SK-N-SH treated with all-trans-retinoic acid at 6 μM for 48 hours (cell line): ENCODE measurements around the gene CYP26C1.

ENCODE experiments used
- ARNTL ChIP-seq: fragments of 450-650 bp; formaldehyde crosslinking; IDR thresholded peaks from 2 replicates; pipeline ENCODE4 v1.5.0; 2020; ENCODE audit warnings: low read depth, mild to moderate bottlenecking, moderate library complexity, borderline replicate concordance
- GLIS3 ChIP-seq: fragments of 250-450 bp; sonication (Bioruptor Pico); IDR thresholded peaks from 2 replicates; pipeline ENCODE4 v1.5.0; 2020; ENCODE audit warnings: mild to moderate bottlenecking, moderate library complexity
- PATZ1 ChIP-seq: fragments of 250-450 bp; sonication (Bioruptor Pico); IDR thresholded peaks from 2 replicates; pipeline ENCODE4 v1.8.0; 2020; ENCODE audit warnings: mild to moderate bottlenecking, moderate library complexity, borderline replicate concordance

DNA sequence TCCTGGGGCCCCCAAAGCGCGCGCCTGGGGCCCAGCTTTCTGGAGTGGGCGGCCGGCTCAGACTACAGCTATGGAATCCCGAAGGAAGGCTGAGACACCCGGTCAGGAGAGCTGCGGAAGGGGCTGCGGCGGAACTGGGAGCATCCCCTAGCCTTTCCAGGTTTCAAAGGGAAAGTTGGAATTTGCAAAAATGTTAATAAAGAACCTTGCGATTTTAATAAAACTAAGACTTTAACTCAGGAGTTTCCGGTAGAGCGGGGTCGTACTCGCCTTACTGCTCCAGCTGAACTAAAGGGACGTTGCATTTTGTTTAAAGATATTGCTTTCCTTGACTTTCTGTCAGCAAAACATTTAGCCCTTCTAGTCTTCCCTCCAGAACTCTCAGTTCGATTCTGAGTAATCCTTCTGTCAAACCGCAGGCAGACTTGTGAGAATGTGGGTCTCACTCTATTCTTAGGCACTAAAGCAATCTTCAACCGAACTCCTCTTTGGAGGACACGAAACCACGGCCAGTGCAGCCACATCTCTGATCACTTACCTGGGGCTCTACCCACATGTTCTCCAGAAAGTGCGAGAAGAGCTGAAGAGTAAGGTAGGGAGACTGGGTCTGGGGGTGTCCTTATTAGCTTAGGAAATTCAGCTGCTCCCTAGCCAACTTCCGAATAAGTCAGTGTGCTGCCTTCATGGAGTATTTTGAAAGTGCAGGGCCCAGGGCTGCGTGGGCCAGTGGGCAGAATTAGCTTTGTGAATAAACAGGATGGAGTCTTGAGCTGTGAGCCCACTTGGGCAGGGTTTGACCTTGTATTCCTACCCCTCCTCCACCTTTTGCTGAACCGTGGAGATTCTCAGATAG lies 15.0 kb downstream of the CYP26C1 start:
- TF ChIP-seq PATZ1 (CRISPR knock-in tag) (no peak), ARNTL (CRISPR knock-in tag) (no peak), GLIS3 (CRISPR knock-in tag) (no peak)
